ENCODE data around the gene MMP11.
A peak's percentile ranks its signal among the peaks of the same experiment; 100 is the strongest.
"Not testable (repeated sequence)": the region's sequence is repeated elsewhere in the genome, so short reads cannot be mapped to it uniquely, and the experiment has no call there.

Gene MMP11

GRCh38 chr22:23772649-23773473 lies at the start of gene MMP11:
TSS of gene MMP11 (plus strand) at chr22:23772849. CDS start at chr22:23772871, 22 bp downstream.
- DNase-seq (ENCODE audit: low read depth in 2 of 2) = peak; percentile 34 to 47

GRCh38 chr22:23728108-23728507 lies 44.5 kb upstream of the MMP11 start:
- DNase-seq (ENCODE audit: low read depth in 2 of 2) = not testable (repeated sequence)

- DNase-seq (ENCODE audit: low read depth in 2 of 2) = no peak
Measured at GRCh38 chr22:23737696-23738095, 35.0 kb upstream of the MMP11 start.

GRCh38 chr22:23742505-23743264 lies 30.0 kb upstream of the MMP11 start:
- DNase-seq (ENCODE audit: low read depth in 2 of 2) = no peak

- DNase-seq (ENCODE audit: low read depth in 2 of 2) = no peak
Measured at GRCh38 chr22:23743303-23743705, 29.3 kb upstream of the MMP11 start.

GRCh38 chr22:23744001-23744400 lies 28.6 kb upstream of the MMP11 start:
- DNase-seq (ENCODE audit: low read depth in 2 of 2) = no peak

- no peak for DNase-seq (ENCODE audit: low read depth in 2 of 2)
Measured at GRCh38 chr22:23744485-23744884, 28.2 kb upstream of the MMP11 start.

GRCh38 chr22:23745791-23746190 lies 26.9 kb upstream of the MMP11 start:
- DNase-seq (ENCODE audit: low read depth in 2 of 2) = no peak

- DNase-seq (ENCODE audit: low read depth in 2 of 2) = no peak
Measured at GRCh38 chr22:23749841-23750301, 22.8 kb upstream of the MMP11 start.

- DNase-seq (ENCODE audit: low read depth in 2 of 2) = no peak
Measured at GRCh38 chr22:23750367-23750713, 22.3 kb upstream of the MMP11 start.

- DNase-seq (ENCODE audit: low read depth in 2 of 2) = peak; percentile 67 to 69
Measured at GRCh38 chr22:23750714-23751440, 21.8 kb upstream of the MMP11 start, which contains the start of gene ZNF70. TSS of gene ZNF70 (minus strand) at chr22:23751112. CDS start at chr22:23745140, 5,972 bp downstream.

GRCh38 chr22:23751441-23751996 lies 21.1 kb upstream of the MMP11 start:
- DNase-seq (ENCODE audit: low read depth in 2 of 2) = no peak

GRCh38 chr22:23752090-23752691 lies 20.5 kb upstream of the MMP11 start:
- no peak for DNase-seq (ENCODE audit: low read depth in 2 of 2)

GRCh38 chr22:23752750-23753149 lies 19.9 kb upstream of the MMP11 start:
- DNase-seq (ENCODE audit: low read depth in 2 of 2) = no peak

GRCh38 chr22:23753385-23753784 lies 19.3 kb upstream of the MMP11 start:
- no peak for DNase-seq (ENCODE audit: low read depth in 2 of 2)

GRCh38 chr22:23754220-23754919 lies 18.3 kb upstream of the MMP11 start, which contains the start of gene VPREB3:
TSS of gene VPREB3 (minus strand) at chr22:23754425. CDS start at chr22:23754363, 62 bp downstream.
- DNase-seq (ENCODE audit: low read depth in 2 of 2) = no peak

GRCh38 chr22:23754980-23755636 lies 17.5 kb upstream of the MMP11 start:
- DNase-seq (ENCODE audit: low read depth in 2 of 2) = no peak

GRCh38 chr22:23755711-23756110 lies 16.9 kb upstream of the MMP11 start:
- no peak for DNase-seq (ENCODE audit: low read depth in 2 of 2)

GRCh38 chr22:23756891-23757290 lies 15.8 kb upstream of the MMP11 start:
- no peak for DNase-seq (ENCODE audit: low read depth in 2 of 2)

GRCh38 chr22:23759566-23759965 lies 13.1 kb upstream of the MMP11 start:
- no peak for DNase-seq (ENCODE audit: low read depth in 2 of 2)

All from stimulated activated CD4-positive, alpha-beta T cell treated with anti-CD3 and anti-CD28 coated beads, Interleukin-4, amount 100 ng/mL, for 48 hours (primary cell).